Measurements from ENCODE around the gene RASSF5.

DNA sequence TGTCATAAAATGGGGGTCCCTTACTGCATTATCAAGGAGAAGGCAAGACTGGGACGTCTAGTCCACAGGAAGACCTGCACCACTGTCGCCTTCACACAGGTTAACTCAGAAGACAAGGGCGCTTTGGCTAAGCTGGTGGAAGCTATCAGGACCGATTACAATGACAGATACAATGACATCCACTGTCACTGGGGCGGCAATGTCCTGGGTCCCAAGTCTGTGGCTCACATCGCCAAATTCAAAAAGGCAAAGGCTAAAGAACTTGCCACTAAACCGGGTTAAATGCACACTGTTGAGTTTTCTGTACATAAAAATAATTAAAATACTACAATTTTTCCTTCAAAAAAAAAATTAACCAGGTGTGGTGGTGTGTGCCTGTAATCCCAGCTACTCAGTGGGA is 22.1 kb downstream of the RASSF5 start:
- TF ChIP-seq, protein P1, sequence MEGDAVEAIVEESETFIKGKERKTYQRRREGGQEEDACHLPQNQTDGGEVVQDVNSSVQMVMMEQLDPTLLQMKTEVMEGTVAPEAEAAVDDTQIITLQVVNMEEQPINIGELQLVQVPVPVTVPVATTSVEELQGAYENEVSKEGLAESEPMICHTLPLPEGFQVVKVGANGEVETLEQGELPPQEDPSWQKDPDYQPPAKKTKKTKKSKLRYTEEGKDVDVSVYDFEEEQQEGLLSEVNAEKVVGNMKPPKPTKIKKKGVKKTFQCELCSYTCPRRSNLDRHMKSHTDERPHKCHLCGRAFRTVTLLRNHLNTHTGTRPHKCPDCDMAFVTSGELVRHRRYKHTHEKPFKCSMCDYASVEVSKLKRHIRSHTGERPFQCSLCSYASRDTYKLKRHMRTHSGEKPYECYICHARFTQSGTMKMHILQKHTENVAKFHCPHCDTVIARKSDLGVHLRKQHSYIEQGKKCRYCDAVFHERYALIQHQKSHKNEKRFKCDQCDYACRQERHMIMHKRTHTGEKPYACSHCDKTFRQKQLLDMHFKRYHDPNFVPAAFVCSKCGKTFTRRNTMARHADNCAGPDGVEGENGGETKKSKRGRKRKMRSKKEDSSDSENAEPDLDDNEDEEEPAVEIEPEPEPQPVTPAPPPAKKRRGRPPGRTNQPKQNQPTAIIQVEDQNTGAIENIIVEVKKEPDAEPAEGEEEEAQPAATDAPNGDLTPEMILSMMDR (IDR thresholded peaks at IDR 0.05; ENCODE audit: low read depth, low read length): no peak
- no peak for TF ChIP-seq EZH2phosphoT487 (IDR thresholded peaks at IDR 0.05; ENCODE audit: low read depth)
